H7 (cell line): ENCODE data around the gene ZBED4. TPM values are rescaled to one million over a fixed set of nuclear protein-coding genes. Genes with fewer than 3 reads are reported as not detected.

ENCODE experiments used
- DNase-seq: peaks from one replicate; pipeline ENCODE4 v3.0.0; 2012
- H3K27me3 ChIP-seq: 2 replicates; pipeline ENCODE4 v1.6.0; 2011; ENCODE audit warnings: mild to moderate bottlenecking, low read length; ENCODE audit not compliant: control insufficient read depth, insufficient read depth
- H3K36me3 ChIP-seq: replicated peaks from 2 replicates; pipeline ENCODE4 v1.5.1; 2011; ENCODE audit warnings: low read length; ENCODE audit not compliant: control insufficient read depth, insufficient read depth
- H3K4me3 ChIP-seq: 2 replicates; pipeline ENCODE4 v1.5.1; 2011; ENCODE audit warnings: low read depth, mild to moderate bottlenecking, control low read depth, low read length, moderate library complexity; ENCODE audit not compliant: insufficient read depth
- total RNA-seq: library from RNA; depleted of rRNA; stranded (reverse); fragments of >200 nt; shearing (Covaris generic); gene quantifications from 2 replicates; pipeline ENCODE4 v1.2.3, GENCODE V29; 2014

Gene ZBED4
- total RNA-seq, 1 experiment from 2014 or later = 23.1 TPM

DNA sequence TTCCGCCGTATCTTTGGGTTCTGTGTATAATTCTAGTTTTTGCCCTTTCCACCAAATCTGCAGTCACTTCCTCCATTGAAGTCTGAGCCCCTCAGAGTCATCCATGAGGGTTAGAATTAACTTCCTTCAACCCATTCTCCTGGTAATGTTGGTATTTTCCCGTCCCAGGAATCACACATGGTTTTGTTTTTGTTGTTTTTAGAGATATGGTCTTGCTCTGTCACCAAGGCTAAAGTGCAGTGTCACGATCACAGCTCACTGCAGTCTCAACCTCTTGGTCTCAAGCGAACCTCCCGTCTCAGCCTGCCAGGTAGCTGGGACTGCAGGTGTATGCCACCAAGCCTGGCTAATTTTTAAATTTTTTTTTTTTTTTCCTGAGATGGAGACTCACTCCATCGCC lies 18.7 kb downstream of the ZBED4 start:
- no peaks in the 10 kb centered on the region for H3K36me3 ChIP-seq
- DNase-seq = no peak
- no peak overlapping the region for H3K4me3 ChIP-seq
- no peaks in the 10 kb centered on the region for H3K27me3 ChIP-seq

DNA sequence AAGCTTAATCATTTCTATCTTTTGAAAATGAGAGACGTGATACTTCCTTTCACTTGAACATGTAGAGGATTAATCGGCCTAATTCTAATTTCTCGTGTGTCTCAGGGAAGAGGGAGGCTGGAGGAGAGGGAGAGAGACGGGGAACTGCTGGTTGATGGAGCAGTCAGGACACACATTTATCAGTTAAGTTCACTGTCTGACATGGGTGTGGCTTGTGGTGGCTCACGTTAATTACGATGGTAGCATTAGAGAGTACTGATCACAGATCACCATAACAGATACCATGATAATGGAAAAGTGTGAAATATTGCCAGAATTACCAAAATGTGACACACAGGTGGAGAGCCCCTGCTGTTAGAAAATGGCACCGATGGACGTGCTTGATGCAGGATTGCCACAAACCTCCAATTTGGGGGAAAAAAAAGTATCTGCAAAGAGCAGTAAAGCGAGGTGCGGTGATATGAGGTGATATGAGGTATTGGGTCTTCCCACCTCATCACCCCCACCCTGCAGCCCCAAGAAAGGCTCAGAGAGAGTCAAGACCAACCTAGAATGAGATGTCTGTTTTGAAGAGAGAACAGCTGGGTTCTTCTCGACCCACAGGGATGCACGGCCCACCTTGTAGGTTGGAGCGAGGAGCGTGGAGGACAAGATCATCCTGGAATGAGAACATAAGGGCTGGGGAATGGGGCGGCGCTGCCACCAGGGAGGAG lies 19.7 kb downstream of the ZBED4 start:
- DNase-seq = peak; percentile 15
- Histone ChIP-seq H3K27me3 (no peaks in the 10 kb centered on the region), H3K36me3 (no peaks in the 10 kb centered on the region; the same call in 1 of the 2 replicates), H3K4me3 (no peak overlapping the region)

DNA sequence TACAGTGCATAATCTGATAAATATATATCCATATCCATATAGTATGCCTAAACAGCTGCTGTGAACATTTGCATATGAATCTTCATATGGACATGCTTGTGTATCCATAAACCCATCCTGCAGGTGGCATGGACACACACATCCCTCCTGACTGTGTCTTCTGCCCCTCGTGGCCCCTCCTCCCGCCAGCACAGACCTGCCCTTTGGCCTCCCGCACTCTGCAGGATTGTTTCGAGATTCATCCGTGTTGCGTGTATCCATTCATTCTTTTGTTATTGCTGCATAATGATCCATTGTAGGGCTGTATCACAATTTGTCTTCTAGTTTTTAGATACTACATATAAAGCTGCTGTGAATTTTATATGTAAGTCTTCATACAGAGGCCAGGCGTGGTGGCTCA lies 24.0 kb downstream of the ZBED4 start:
- Histone ChIP-seq H3K27me3 (no peaks in the 10 kb centered on the region), H3K4me3 (no peak overlapping the region), H3K36me3 (no peaks in the 10 kb centered on the region; the same call in 1 of the 2 replicates)
- DNase-seq = no peak

DNA sequence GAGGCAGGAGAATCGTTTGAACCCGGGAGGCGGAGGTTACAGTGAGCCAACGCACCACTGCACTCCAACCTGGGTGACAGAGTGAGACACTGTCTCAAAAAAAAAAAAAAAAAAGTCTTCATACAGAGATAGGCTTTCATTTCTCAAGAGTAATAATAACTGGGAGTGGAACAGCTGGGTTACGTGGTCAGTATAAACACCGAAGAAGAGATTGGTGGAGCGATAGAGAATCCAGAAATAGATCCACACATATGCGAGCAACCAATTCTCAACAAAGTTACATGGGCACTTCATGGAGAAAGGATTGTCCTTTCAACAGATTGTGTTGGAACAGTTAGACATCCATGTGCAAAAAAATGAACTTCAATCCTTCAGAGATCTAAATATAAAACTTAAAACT lies 24.6 kb downstream of the ZBED4 start:
- Histone ChIP-seq H3K4me3 (no peak overlapping the region), H3K27me3 (no peaks in the 10 kb centered on the region), H3K36me3 (no peaks in the 10 kb centered on the region; the same call in 1 of the 2 replicates)
- DNase-seq = no peak

DNA sequence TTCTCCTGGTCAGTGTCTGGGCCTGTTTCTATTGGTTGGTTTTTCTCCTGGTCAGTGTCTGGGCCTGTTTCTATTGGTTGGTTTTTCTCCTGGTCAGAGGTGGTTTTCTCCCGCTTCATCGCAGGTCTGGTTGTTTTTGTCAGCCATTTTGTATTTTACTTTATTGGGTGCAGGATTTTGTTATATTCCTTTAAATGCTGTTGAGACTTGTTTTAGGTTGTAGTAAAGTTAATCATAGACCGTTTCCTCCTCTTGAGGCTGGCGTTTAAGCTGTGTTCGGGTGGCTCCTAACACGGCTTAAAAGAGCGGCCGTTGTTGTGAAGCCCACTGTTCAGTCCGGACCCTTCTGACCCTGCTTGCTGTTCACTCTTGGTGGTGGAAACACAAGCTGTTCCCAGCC lies 26.2 kb downstream of the ZBED4 start:
- no peak for DNase-seq
- H3K4me3 ChIP-seq = no peak overlapping the region
- peaks cover 3% of the 10 kb centered on the region; the same call in 1 of the 2 replicates for H3K36me3 ChIP-seq
- no peaks in the 10 kb centered on the region for H3K27me3 ChIP-seq

DNA sequence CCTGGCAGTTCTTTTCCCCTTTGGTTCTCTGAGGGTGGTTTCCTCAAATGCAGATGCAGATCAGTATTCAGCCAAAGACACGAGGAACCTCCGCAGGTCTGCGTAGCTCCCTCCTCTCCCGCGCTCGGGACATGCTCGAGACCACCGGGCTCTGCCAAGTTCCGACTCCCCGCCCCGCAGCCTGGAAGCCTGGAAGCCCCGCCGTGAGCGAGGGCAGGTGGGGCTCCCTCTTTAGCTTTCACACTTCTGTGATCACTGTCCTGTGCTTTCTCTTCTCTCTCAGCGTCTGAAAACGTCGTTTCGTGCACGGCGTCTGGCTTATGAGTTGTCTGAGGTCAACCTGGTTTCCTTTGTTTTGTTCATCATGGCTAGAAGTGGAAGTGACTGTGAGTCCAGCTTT lies 26.6 kb downstream of the ZBED4 start:
- peaks cover 3% of the 10 kb centered on the region; the same call in 1 of the 2 replicates for H3K36me3 ChIP-seq
- peak; percentile 79 for DNase-seq
- H3K4me3 ChIP-seq = no peak overlapping the region
- H3K27me3 ChIP-seq = no peaks in the 10 kb centered on the region

DNA sequence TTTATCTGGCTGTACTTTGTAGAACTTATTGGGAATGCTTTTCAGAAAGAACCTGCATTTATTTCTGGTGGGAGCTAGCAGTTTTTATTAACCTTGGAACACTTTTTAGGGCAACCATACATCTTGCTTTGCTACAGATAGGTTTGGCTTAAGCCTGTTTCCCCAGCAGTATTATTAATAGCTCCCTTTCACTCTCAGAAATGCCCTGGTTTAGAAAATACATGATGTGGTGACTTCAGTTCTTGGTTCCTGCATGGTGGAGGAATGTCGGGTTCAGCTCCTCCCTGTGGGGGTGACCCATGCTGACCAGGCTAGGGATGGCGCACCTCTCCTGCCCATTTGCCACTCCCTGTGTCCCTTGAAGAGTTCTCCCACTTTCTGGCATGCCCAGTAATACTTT lies 28.2 kb downstream of the ZBED4 start:
- no peak overlapping the region for H3K4me3 ChIP-seq
- DNase-seq = no peak
- peaks cover 10% of the 10 kb centered on the region for H3K36me3 ChIP-seq
- H3K27me3 ChIP-seq = no peaks in the 10 kb centered on the region

DNA sequence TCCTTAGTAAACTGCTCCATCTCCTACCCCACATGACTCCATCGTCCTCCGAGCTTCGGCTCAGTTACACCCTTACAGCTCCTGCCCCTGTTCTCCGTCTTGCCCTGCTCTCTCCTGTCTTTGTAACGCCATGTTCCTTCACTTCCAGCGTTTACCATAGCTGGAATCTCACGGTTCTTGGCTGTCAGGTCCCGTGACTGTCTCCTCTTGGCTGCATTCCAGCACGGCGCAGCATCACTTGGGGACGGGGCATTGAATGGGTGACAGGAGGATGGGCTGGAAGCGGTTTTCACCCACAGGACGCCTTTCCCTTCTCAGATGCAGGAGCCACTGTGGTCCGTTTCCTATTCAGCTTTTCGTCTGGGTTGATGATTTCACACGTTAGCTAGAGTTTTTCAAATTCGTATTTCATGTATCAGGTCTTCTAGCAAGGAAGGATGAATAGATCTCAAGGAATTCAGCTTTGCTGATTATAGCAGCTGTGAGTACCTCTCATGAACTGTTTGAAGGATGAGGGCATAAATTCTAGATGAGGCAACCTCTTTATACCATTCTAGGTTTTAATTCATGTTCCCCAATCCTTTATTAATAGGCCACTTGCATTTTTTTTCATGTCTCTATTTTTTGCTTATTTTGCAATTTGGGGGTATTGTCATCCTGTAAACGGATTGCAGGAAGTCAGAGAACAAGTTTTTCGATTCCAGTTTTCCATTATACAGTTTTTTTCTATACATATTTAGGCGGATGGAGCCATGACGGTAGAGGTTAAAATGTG lies 29.1 kb downstream of the ZBED4 start:
- peaks cover 10% of the 10 kb centered on the region for H3K36me3 ChIP-seq
- DNase-seq = no peak
- H3K4me3 ChIP-seq = no peak overlapping the region
- no peaks in the 10 kb centered on the region for H3K27me3 ChIP-seq

DNA sequence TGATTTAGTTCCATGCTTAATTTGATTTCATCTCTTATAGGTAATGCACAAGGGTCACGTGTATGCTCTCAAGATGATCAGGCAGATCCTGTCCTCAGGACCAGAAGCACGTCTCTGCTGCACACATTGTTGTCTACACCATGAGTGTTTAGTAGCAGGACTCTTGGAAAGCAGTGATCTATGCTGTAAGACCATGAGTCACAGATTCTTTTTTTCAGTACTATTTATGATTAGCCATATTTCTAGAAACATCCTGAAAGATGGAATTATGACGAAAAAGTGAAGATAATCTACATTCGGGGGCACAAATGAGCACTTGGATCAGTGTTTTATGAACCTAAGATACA lies 29.6 kb downstream of the ZBED4 start:
- H3K27me3 ChIP-seq = no peaks in the 10 kb centered on the region
- H3K36me3 ChIP-seq = peaks cover 10% of the 10 kb centered on the region
- H3K4me3 ChIP-seq = no peak overlapping the region
- DNase-seq = no peak

DNA sequence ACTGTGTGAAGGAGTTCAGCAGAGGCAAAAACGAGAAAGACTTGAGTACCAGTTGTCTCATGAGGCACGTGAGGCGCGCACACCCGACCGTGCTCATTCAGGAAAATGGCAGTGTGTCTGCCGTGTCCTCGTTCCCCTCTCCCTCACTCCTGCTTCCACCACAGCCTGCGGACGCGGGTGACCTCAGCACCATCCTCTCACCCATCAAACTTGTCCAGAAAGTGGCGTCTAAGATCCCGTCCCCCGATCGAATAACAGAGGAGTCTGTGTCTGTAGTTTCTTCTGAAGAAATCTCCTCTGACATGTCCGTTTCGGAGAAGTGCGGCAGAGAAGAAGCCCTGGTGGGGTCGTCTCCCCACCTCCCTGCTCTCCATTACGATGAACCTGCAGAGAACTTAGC lies 30.4 kb downstream of the ZBED4 start:
- H3K36me3 ChIP-seq = peaks cover 12% of the 10 kb centered on the region
- no peak for DNase-seq
- H3K27me3 ChIP-seq = no peaks in the 10 kb centered on the region
- no peak overlapping the region for H3K4me3 ChIP-seq

DNA sequence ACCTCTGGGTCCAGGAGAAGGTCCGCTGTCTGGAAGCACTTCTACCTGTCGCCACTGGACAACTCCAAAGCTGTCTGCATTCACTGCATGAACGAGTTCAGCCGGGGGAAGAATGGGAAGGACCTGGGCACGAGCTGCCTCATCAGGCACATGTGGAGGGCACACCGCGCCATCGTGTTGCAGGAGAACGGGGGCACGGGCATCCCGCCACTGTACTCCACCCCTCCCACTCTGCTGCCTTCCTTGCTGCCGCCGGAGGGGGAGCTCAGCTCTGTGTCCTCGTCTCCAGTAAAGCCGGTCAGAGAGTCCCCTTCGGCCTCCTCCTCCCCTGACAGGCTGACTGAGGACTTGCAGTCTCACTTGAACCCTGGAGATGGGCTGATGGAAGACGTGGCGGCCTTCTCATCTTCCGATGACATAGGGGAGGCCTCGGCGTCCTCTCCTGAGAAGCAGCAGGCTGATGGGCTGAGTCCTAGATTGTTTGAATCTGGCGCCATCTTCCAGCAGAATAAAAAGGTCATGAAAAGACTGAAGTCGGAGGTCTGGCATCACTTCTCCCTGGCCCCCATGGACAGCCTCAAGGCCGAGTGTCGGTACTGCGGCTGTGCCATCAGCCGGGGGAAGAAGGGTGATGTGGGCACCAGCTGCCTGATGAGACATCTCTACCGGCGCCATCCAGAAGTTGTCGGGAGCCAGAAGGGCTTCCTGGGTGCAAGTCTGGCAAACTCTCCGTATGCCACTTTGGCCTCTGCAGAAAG lies 31.0 kb downstream of the ZBED4 start:
- Histone ChIP-seq H3K27me3 (no peaks in the 10 kb centered on the region), H3K36me3 (peaks cover 12% of the 10 kb centered on the region), H3K4me3 (no peak overlapping the region)
- DNase-seq = no peak

DNA sequence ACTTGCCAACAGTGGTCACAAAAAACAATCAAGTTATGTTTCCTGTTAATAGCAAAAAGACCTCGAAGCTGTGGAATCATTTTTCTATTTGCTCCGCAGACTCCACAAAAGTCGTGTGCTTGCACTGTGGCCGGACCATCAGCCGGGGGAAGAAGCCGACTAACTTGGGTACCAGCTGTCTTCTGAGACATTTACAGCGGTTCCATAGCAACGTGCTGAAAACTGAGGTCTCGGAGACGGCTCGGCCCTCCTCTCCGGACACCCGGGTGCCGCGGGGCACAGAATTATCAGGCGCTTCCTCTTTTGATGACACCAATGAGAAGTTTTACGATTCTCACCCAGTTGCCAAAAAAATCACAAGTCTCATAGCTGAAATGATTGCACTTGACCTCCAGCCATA lies 31.6 kb downstream of the ZBED4 start:
- H3K36me3 ChIP-seq = peaks cover 12% of the 10 kb centered on the region
- DNase-seq = no peak
- no peaks in the 10 kb centered on the region for H3K27me3 ChIP-seq

DNA sequence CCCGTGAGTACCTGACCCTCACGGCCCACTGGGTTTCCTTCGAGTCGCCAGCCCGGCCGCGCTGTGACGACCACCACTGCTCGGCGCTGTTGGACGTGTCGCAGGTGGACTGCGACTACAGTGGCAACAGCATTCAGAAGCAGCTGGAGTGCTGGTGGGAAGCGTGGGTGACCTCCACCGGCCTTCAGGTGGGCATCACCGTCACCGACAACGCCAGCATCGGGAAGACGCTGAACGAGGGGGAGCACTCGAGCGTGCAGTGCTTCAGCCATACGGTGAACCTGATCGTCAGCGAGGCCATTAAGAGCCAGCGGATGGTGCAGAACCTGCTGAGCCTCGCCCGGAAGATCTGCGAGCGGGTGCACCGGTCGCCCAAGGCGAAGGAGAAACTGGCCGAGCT lies 32.2 kb downstream of the ZBED4 start:
- Histone ChIP-seq H3K36me3 (peaks cover 12% of the 10 kb centered on the region), H3K27me3 (no peaks in the 10 kb centered on the region), H3K4me3 (no peak overlapping the region)
- no peak for DNase-seq

More for the DNA sequence above, 31.6 kb downstream of the ZBED4 start:
- H3K4me3 ChIP-seq = no peak overlapping the region

DNA sequence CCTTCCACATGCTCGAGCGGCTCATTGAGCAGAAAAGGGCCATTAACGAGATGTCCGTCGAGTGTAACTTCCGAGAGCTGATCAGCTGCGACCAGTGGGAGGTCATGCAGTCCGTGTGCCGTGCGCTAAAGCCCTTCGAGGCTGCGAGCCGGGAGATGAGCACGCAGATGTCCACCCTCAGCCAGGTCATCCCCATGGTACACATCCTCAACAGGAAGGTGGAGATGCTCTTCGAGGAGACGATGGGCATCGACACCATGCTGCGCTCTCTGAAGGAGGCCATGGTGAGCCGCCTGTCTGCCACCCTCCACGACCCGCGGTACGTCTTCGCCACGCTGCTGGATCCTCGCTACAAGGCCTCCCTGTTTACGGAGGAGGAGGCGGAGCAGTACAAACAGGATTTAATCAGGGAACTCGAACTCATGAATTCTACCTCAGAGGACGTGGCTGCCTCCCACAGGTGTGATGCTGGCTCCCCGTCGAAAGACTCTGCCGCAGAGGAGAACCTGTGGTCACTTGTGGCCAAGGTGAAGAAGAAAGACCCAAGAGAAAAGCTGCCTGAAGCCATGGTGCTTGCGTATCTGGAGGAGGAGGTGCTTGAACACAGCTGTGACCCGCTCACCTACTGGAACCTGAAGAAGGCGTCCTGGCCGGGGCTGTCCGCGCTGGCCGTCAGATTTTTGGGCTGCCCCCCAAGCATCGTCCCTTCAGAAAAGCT lies 32.9 kb downstream of the ZBED4 start:
- Histone ChIP-seq H3K27me3 (no peaks in the 10 kb centered on the region), H3K4me3 (no peak overlapping the region), H3K36me3 (peaks cover 13% of the 10 kb centered on the region)
- DNase-seq = no peak
